ENCODE results near the gene TRAPPC2.

TRAPPC2 gene

DNA sequence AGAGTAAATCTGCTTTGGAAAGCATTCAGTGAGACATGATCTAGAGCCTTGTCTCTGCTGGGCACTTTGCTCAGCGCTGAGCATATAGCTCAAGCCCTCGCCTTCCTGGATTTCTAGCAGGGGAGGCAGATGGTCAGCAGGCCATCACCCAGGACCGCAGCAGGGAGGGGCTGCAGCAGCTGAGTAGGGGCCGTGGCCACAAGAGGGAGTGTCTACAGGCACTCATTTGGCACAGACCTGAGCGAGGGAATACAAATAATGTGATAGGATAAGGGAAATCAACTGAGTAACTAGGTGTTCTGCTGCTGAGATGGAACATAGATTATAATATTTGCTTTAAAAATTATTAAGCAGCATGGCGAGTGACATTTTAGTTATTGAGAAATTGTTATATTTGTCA, 30.3 kb upstream of the TRAPPC2 start:
- Histone ChIP-seq H3K4me2 (no peak overlapping the region), H3K4me3 (IDR thresholded peaks at IDR 0.05; ENCODE audit: insufficient read depth, low read depth, low read length) (no peak overlapping the region), H2AFZ (ENCODE audit: low read depth) (no peak overlapping the region), H4K20me1 (ENCODE audit: insufficient read depth) (no peaks in the 10 kb centered on the region), H3K36me3 (ENCODE audit: insufficient read depth) (no peaks in the 10 kb centered on the region; the same call in 1 of the 2 replicates), H3K4me1 (ENCODE audit: low read depth, poor library complexity, severe bottlenecking) (peaks cover 3% of the 10 kb centered on the region), H3K27me3 (ENCODE audit: insufficient read depth, low read depth) (no peaks in the 10 kb centered on the region), H3K79me2 (ENCODE audit: insufficient read depth, low read depth) (no peaks in the 10 kb centered on the region), H3K9ac (no peak overlapping the region), H3K27ac (no peak overlapping the region)
- TF ChIP-seq, protein P1, sequence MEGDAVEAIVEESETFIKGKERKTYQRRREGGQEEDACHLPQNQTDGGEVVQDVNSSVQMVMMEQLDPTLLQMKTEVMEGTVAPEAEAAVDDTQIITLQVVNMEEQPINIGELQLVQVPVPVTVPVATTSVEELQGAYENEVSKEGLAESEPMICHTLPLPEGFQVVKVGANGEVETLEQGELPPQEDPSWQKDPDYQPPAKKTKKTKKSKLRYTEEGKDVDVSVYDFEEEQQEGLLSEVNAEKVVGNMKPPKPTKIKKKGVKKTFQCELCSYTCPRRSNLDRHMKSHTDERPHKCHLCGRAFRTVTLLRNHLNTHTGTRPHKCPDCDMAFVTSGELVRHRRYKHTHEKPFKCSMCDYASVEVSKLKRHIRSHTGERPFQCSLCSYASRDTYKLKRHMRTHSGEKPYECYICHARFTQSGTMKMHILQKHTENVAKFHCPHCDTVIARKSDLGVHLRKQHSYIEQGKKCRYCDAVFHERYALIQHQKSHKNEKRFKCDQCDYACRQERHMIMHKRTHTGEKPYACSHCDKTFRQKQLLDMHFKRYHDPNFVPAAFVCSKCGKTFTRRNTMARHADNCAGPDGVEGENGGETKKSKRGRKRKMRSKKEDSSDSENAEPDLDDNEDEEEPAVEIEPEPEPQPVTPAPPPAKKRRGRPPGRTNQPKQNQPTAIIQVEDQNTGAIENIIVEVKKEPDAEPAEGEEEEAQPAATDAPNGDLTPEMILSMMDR (conservative IDR thresholded peaks at IDR 0.05; ENCODE audit: low read depth, low read length) = no peak

DNA sequence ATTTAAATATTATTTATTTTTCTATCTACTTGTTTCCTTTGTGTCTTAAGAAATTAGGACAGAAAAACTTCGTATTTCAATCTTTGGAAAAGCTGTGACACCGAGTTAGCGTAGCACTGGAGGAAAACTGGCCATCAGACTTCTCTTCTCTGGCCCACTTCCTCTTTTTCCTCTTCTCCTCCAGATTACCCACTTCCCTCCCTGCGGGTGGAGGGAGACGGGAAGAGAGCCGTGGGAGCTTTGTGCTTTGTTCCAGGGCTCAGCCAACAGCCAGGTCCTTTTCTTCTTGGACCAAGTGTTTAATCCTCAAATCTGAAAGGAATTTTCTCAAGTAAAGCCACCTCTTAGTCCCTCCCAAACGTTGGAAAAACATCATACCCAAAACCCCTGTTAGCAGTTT, 29.9 kb upstream of the TRAPPC2 start:
- Histone ChIP-seq H3K4me2 (no peak overlapping the region), H3K27ac (no peak overlapping the region)

DNA sequence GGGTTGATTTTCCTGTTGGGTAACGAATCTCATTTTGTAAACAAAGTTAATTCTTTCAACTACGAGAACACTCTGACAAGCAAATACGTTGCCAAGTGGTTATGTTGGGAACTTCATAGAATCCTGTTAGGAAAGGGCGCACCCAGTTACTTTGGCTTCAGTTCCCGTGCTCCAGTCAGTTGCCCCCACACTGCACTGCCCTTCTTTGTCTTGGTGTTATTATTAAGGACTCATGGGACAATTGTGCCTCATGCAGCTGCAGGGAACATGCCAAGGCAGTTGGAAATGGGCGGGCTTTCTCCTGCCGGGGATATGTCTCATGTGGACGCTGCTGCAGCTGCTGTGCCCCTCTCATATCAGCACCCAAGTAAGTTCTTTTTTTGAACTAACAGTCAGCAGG, 29.1 kb upstream of the TRAPPC2 start:
- TF ChIP-seq, protein P1 (conservative IDR thresholded peaks at IDR 0.05; ENCODE audit: low read depth, low read length) = no peak
- no peak overlapping the region for H3K9ac ChIP-seq
- H3K27ac ChIP-seq = no peak overlapping the region
- no peak overlapping the region for H3K4me3 ChIP-seq (IDR thresholded peaks at IDR 0.05; ENCODE audit: insufficient read depth, low read depth, low read length)
- no peak overlapping the region for H2AFZ ChIP-seq (ENCODE audit: low read depth)
- no peaks in the 10 kb centered on the region; the same call in 1 of the 2 replicates for H3K36me3 ChIP-seq (ENCODE audit: insufficient read depth)
- H3K79me2 ChIP-seq (ENCODE audit: insufficient read depth, low read depth) = no peaks in the 10 kb centered on the region
- no peaks in the 10 kb centered on the region for H4K20me1 ChIP-seq (ENCODE audit: insufficient read depth)
- H3K4me2 ChIP-seq = no peak overlapping the region
- no peaks in the 10 kb centered on the region for H3K27me3 ChIP-seq (ENCODE audit: insufficient read depth, low read depth)
- H3K4me1 ChIP-seq (ENCODE audit: low read depth, poor library complexity, severe bottlenecking) = peaks cover 15% of the 10 kb centered on the region

More for the DNA sequence above, 29.9 kb upstream of the TRAPPC2 start:
- Histone ChIP-seq H3K79me2 (ENCODE audit: insufficient read depth, low read depth) (no peaks in the 10 kb centered on the region), H3K4me1 (ENCODE audit: low read depth, poor library complexity, severe bottlenecking) (peaks cover 7% of the 10 kb centered on the region), H3K9ac (no peak overlapping the region), H4K20me1 (ENCODE audit: insufficient read depth) (no peaks in the 10 kb centered on the region), H2AFZ (ENCODE audit: low read depth) (no peak overlapping the region), H3K36me3 (ENCODE audit: insufficient read depth) (no peaks in the 10 kb centered on the region; the same call in 1 of the 2 replicates), H3K27me3 (ENCODE audit: insufficient read depth, low read depth) (no peaks in the 10 kb centered on the region), H3K4me3 (IDR thresholded peaks at IDR 0.05; ENCODE audit: insufficient read depth, low read depth, low read length) (no peak overlapping the region)
- TF ChIP-seq, protein P1 (conservative IDR thresholded peaks at IDR 0.05; ENCODE audit: low read depth, low read length) = no peak

DNA sequence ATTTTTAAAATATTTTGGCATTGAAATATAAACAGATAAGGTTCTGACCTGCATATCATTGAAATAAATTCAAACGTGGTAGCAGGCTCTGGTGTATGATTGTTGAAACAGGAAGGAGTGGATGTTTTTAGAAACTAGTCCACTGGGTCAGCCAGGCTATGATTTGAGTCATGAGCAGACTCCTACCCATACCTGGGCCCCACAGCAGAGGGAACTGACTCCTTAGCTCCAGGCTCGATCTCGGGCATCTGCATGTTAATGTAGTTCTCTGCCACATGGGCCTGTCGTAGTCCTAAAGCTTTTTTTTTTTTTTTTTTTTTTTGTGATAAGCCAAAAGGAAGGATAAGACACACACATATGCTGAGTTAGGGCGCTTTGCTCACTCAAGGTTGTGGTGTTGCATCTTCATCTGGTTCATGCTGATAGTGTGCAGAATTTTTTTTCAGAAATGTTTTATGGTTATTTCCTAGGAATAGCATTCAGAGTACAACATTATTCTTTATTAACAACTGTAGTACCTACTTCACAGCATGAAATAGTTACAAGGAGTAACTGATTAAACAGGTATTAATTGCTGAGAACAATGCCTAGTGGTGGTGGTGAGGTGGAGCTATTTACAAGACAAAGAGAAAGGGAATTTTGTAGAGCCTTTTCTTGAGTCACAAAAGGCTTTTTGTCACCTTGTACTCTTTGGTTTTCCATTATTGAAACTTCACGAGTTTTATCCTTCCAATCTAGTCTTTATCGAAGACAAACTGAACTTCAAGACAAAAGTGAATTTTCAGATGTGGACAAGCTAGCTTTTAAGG, 27.4 kb upstream of the TRAPPC2 start:
- Histone ChIP-seq H3K36me3 (ENCODE audit: insufficient read depth) (no peaks in the 10 kb centered on the region; the same call in 1 of the 2 replicates), H3K4me3 (IDR thresholded peaks at IDR 0.05; ENCODE audit: insufficient read depth, low read depth, low read length) (no peak overlapping the region), H2AFZ (ENCODE audit: low read depth) (no peak overlapping the region), H3K79me2 (ENCODE audit: insufficient read depth, low read depth) (no peaks in the 10 kb centered on the region), H3K27me3 (ENCODE audit: insufficient read depth, low read depth) (no peaks in the 10 kb centered on the region), H3K4me2 (no peak overlapping the region), H3K4me1 (ENCODE audit: low read depth, poor library complexity, severe bottlenecking) (peaks cover 17% of the 10 kb centered on the region), H4K20me1 (ENCODE audit: insufficient read depth) (no peaks in the 10 kb centered on the region), H3K27ac (no peak overlapping the region), H3K9ac (no peak overlapping the region)
- TF ChIP-seq, protein P1 (conservative IDR thresholded peaks at IDR 0.05; ENCODE audit: low read depth, low read length) = no peak

Measured in KMS-11 (cell line).